GM04504 (cell line): ENCODE measurements around the gene LRP2.
"Not testable (repeated sequence)": the region's sequence is repeated elsewhere in the genome, so short reads cannot be mapped to it uniquely, and the experiment has no call there.

ENCODE experiments used
- DNase-seq: peaks from one replicate; pipeline ENCODE4 v3.0.0-alpha.2; 2012; ENCODE audit warnings: low read depth

LRP2 gene

GRCh38 chr2:169362118-169362893, at the start of gene LRP2:
TSS of gene LRP2 (minus strand) at chr2:169362534. CDS start at chr2:169362399, 135 bp downstream.
- no peak for DNase-seq

- no peak for DNase-seq
These were observed 44.6 kb upstream of the LRP2 start for GRCh38 chr2:169406891-169407290.

GRCh38 chr2:169399491-169399890, 37.2 kb upstream of the LRP2 start:
- DNase-seq, result not testable (repeated sequence)

- DNase-seq, result no peak
These were observed 35.4 kb upstream of the LRP2 start for GRCh38 chr2:169397697-169398096.

GRCh38 chr2:169395821-169396374, 33.6 kb upstream of the LRP2 start:
- DNase-seq, result no peak

- DNase-seq, result no peak
These were observed 30.8 kb upstream of the LRP2 start for GRCh38 chr2:169393068-169393590.

- DNase-seq, result no peak
These were observed 28.9 kb upstream of the LRP2 start for GRCh38 chr2:169391236-169391635.

GRCh38 chr2:169388161-169388560, 25.8 kb upstream of the LRP2 start:
- DNase-seq, result no peak

- DNase-seq, result no peak
These were observed 24.4 kb upstream of the LRP2 start for GRCh38 chr2:169386722-169387121.

- DNase-seq, result no peak
These were observed 22.5 kb upstream of the LRP2 start for GRCh38 chr2:169384816-169385215.

GRCh38 chr2:169372561-169372960, 10.2 kb upstream of the LRP2 start:
- no peak for DNase-seq

- no peak for DNase-seq
These were observed 3.7 kb upstream of the LRP2 start for GRCh38 chr2:169366066-169366465.

- no peak for DNase-seq
These were observed 2.7 kb upstream of the LRP2 start for GRCh38 chr2:169365029-169365480.

- DNase-seq, result no peak
These were observed 1.3 kb upstream of the LRP2 start for GRCh38 chr2:169363560-169364150.

GRCh38 chr2:169362894-169363559, 693 bp upstream of the LRP2 start:
- DNase-seq, result no peak

GRCh38 chr2:169361706-169362117, 622 bp downstream of the LRP2 start:
- no peak for DNase-seq

- no peak for DNase-seq
These were observed 1.2 kb downstream of the LRP2 start for GRCh38 chr2:169360984-169361705.

GRCh38 chr2:169358016-169358415, 4.3 kb downstream of the LRP2 start:
- no peak for DNase-seq

- no peak for DNase-seq
These were observed 8.1 kb downstream of the LRP2 start for GRCh38 chr2:169354244-169354643.

GRCh38 chr2:169351725-169352124, 10.6 kb downstream of the LRP2 start:
- DNase-seq, result no peak

- no peak for DNase-seq
These were observed 12.8 kb downstream of the LRP2 start for GRCh38 chr2:169349535-169349934.
